Stimulated activated CD4-positive, alpha-beta T cell treated with anti-CD3 and anti-CD28 coated beads, Interleukin-12 subunit alpha, Interleukin-12 subunit beta, amount 100 ng/mL, for 24 hours (primary cell): ENCODE results near the gene IL15RA.
"Not testable (repeated sequence)": the region's sequence is repeated elsewhere in the genome, so short reads cannot be mapped to it uniquely, and the experiment has no call there.

ENCODE experiments used
- DNase-seq, 2 experiments: peaks; one replicate each; pipeline ENCODE4 v3.0.0-alpha.2; 2020; ENCODE audit warnings: low read depth in 2 of 2

The IL15RA gene

DNA sequence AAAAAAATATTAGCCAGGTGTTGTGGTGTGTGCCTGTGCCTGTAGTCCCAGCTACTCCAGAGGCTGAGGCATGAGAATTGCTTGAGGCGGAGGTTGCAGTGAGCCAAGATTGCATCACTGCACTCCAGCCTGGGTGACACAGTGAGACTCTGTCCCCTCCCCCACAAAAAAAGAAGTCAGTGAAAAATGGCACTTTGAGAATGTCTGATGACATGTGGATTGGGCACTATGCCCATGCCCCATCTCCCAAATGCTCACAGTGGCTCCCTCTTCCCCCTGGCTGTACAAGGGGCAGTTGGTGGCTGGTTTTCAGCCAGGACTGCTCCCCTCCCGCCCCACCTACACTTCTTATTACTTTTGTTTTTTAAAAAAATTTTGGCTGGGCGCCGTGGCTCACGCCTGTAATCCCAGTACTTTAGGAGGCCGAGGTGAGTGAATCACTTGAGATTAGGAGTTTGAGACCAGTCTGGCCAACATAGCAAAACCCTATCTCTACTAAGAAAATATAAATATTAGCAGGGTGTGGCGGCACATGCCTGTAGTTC, 26.1 kb downstream of the IL15RA start:
- DNase-seq, result no peak

DNA sequence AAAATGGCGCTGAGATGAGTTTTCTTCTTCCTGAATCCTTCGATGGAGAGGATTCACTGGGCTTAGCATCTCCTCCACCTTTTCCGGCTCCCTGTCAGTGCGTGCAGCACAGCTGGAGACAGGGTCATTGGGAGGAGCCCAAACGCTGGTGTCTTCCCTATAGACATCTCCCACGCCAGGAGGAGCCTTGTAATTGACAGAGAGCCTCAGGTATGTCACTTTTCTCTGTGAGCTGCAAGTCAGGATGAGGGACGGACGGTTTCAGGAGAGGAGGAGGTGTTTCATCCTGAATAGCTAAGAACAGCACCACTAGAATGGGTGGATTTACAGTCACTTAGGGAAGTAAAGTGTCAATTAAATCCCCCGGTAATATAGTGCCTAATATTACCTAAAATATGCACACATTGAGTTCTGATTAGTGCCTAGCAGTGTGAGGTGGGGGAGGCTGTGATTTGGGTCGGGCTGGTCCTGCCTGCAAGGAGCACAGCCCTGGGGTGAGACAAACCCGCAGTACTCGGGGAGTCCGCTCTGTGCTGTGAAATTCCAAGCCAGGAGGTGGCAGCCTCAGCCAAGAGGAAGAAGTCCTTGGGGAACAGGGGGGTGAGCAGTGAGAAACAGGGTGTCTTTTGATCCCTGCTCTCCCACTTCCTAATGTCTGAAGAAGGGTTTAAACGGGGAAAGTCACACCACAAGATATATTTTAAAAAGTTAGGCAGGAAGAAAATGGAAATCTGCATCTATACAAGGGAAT, 28.2 kb downstream of the IL15RA start:
- DNase-seq, result peak in 1 of 2 experiments; percentile 9

DNA sequence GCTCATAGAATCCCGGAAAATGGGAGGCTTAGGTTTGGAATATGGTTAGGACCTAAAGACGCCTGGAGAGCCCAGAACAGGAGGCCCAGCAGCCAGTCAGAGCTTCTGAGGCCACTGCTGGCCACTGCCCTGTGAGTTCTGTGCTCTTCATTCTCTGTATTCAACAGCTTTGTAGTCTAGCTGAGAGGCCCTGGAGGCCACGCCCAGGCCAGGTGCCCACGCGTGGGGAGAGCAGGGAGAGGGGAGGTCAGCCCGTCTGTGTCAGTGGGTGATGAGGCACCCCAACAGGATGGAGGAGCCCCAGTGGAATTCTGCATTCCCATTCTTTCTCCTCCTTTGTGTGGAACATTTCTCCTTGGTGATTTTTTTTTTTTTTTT, 29.1 kb downstream of the IL15RA start:
- DNase-seq, result no peak

DNA sequence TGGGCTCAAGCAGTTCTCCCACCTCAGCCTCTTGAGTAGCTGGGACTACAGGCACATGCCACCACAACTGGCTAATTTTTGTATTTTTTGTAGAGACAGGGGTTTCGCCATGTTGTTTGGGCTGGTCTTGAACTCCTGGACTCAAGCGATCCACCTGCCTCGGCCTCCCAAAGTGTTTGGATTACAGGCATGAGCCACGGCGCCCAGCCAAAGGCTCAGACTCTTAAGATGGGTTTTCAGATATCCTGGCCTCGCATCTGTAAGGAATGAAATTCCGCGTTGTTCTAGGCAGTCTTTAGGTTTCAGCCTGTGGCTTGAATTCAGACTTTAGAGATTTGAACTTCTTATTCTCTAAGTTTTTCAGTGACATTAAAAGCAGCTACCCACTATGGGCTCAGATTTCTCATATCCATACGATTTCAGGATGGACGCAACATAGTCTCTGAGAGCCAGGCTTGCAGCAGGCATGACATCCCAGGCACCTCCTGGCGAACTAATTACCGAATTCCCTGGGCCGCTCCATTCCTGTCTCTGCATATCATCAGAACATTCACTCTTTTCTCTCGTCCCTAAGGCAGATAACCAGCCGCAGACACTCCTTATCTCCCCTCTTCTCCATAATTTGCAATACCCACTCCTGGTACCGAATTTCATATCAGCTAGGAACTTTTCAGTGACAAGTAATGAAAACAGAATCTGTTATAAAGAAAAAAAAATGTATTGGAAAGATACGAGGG, 29.7 kb downstream of the IL15RA start:
- DNase-seq, result no peak

DNA sequence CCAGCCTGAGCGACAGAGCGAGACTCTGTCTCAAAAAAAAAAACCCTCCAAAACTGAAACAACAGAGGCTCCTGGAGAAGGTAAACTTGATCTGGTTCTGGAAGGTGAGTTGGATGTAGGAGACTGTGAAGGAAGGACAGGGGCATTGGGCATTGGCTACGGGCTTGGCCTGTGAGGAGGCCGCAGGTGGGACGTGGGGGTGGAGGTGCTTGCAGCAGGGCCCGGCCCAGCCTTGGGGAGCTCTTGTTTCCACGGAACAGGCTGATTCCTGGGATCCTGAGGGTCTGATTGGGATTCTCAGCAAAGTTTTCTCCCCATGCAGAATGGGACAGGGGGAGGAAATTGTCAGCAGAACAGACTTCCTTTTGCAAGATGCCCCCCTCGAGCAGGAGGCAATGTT, 30.6 kb downstream of the IL15RA start:
- DNase-seq, result no peak

DNA sequence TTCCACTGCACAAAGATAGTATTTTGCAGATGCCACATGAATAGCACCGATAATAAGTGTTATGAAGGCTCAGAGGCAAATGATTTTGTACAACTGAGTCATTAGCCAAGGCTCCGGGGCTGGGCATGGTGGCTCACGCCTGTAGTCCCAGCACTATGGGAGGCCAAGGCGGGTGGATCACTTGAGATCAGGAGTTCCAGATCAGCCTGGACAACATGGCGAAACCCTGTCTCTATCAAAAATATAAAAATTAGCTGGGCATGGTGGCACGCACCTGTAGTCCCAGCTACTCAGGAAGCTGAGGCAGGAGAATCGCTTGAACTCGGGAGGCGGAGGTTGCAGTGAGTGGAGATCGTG, 30.9 kb downstream of the IL15RA start:
- not testable (repeated sequence) for DNase-seq

DNA sequence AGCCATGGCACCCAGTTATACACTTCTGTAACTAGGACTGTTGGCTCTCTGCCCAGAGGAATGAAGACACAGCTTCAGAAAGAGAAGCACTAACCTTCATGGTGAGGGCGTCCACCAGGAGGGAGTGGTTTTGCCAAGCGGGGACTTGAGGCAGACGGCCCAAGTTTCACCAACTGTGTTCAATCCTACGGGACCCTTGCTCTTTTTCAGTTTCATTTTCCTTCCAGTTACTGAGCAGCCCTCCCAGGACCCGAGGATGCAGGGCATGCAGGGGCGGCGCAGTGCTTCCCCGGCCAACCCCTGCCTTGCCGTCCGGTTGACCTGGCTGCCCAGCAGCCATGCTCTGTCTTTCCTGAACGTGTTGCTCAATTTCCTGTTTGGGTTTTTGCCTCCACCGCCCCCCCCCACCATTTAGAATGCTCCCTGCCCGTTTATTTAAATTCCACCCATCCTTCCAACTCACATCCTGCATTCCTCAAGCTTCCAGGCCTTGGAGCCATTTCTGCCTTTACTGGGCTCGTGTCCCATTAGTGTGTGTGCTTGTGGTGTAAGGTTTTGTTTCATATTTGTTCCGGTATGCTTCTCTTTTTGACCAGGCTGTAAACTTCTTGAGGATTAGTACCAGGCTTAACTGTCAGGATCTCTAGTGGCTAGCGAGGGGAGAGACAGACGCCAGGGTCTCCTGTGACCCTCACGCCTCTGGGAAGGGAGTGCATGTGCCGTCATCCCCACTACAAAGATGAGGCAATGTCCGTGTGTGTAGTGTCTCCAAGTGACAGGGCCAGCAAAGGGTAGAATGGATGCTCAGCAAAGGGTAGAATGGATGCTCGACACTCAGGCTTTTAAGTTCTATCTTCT, 31.6 kb downstream of the IL15RA start:
- DNase-seq, result no peak

DNA sequence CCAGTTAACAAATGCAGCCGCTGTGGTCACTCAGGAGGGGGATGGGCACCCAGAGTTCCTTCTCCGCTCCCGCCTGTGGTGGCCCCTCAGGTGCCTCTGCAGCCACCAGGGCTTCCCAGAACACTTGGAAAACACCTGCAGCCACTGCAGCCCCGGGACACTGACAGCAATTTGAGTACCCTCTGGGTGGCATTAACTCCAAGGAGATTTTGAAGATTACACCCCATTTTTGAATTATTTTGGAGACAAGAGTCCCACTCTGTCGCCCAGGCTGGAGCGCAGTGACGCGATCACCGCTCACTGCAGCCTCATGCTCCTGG, 32.2 kb downstream of the IL15RA start:
- DNase-seq, result no peak

DNA sequence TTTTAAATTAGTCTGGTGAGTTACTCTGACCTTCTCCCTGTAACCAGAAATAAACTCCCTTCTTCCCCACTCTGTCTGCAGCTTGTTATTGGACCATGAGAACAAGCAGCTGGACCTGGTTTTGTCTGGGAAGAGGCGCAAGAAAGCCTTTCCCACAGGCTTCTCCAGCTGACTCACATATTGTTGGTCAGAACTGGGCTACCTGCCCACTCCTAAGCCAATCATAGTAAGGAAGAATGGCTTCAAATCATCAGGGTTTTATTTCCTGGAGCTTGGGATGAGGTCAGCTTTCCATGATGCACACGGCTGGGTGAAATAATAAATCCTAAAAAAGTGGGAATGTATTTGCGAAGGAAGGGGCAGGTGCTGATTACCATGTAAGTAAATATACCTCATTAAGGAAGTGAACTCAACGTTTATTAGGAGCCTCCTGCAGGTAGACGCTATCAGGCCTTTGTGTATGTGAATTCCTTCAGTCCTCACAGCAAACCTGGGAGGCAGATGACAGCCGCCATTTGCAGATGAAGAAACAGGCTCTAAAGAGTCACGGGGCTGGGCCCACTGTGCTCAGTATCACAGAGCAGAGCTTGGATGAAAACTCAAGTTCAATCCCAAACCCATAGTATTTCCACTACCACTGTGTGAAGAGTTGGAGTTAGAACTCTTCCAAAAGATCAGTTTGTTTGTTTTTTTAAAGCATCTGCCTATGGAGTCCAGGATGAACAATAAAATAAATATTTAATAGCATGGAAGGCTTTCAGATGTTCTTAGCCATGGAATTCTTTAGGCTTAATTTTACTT, 32.8 kb downstream of the IL15RA start:
- DNase-seq, result no peak

DNA sequence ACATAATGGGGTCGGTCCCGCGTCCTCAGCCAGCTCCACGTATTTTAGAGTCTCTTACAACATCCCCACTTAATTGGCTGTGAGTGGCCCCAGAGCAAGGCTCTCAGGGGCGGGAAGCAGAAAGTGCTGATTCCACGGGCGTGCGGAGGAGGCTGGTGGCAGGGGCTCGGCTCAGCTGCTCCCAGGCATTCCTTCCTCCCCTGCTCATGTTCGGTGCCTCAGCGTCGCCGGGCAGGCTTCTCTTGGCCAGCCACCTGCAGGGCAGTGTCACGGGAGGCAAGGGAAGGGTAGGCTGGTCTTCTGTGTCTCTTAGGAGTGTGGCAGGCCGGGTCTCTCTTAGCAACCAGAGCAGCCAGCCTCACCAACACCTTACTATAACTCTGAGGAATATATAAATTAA, 33.8 kb downstream of the IL15RA start:
- no peak for DNase-seq

DNA sequence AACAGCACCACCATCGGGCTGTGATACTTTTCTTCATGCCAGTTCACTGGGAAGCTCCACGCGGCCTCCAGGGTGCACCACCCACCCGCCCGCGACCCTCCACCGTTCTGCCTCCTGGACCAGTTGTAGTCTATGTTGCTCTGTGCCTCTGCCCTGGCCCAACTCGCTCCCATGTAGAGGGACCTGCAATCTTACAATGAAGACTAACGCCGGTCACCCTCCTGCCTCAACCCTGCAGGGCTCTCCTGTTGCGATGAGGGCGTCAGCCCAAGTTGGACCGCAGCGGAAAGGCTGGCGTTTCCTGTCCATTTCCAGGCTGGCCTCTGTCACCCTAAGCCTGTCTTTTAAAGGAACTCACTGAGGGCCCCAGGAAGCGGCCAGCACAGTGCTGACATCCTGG, 34.9 kb downstream of the IL15RA start:
- DNase-seq, result no peak

DNA sequence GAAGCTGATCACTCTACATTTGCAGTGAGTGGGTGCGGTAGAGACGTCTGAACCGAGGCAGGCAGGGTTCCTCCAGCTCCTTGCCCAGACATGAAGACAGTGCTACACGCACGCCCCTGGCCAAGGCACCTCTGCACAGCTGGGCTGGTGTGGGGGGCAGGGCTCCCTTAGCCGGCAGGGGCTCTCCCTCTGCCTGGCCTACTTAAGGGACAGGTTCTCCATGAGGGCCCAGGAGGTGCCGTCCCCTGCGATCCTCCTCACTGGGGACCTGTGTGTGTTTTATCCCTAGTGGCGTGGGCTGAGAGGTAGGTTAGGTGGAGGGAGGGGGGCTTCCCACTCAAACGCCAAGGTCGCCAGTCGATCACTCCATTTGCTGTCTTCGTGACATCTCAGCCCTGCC, 35.3 kb downstream of the IL15RA start:
- DNase-seq, result no peak

DNA sequence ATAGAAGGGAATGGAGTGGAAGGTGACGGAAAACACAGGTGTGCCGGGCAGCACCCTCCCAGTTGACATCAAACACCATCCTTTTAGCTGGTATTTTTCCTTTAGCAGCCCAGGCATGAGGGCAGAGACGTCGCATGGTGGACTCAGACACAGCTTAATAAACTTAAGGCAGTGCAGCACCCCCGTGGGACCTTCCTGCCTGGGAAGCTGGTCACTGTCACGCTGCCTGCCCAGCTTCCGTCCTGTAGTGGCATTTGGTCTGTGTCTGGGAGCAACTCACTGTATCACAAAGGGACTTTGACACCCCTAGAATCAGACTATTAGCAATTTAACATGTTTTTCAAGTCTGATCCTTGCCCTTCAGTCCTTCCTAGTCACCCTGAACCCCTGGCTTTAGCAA, 35.8 kb downstream of the IL15RA start:
- DNase-seq, result no peak

DNA sequence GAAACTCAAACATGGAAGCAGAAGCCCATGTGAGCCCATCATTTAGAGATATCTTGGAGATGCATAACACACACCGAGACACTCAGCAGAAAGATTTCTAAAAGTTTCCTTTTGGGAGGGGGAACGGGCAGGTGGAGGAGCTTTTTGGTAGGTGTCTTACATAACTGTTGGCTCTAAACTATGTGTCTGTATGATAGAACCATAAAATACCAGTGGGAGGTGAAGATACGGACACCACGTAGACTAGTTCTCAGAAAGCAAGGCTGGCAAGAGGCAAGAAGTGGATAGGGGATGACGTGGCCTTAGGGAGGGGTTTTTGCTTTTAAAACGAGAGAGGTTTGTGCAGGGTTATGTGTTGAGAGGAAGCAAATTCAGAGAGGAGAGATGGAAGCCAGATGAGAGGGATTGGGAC, 36.5 kb downstream of the IL15RA start:
- no peak for DNase-seq

DNA sequence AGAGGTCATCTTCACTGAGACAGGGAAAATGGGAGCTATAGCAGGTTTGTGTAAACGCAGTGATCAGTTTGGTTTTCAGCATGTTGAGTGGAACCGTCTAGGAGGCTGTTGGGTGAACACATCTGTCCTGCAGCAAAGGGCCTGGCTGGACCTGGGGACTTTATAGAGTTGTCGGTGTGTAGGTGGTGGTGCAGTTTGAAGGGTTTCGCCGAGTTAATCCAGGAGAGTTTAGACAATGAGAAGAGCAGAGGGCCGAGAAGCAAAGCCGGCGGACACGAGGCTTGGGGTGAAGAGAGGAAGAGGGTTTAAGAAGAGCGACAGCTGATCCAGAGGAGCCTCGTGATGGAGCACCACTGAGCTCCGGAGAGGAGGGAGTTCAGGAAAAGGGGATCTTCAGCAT, 39.1 kb downstream of the IL15RA start:
- DNase-seq, result no peak

DNA sequence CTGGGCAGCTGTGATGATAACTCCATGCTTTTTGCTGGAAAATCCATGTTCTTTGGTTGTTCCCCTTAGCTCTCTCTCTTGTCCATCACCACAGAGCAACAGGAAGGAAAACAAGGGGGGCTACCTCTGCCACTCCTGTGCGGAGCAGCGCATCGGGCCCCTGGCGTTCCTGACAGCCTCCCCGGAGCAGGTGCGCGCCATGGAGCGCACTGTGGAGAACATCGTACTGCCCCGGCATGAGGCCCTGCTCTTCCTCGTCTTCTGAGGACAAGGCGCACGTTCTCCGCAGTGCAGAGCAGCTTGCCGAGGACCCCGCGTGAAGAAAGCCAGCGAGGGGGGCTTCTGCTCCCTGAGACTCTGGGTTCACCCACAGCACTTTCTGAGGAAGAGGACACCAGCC, 40.3 kb downstream of the IL15RA start:
- no peak for DNase-seq

DNA sequence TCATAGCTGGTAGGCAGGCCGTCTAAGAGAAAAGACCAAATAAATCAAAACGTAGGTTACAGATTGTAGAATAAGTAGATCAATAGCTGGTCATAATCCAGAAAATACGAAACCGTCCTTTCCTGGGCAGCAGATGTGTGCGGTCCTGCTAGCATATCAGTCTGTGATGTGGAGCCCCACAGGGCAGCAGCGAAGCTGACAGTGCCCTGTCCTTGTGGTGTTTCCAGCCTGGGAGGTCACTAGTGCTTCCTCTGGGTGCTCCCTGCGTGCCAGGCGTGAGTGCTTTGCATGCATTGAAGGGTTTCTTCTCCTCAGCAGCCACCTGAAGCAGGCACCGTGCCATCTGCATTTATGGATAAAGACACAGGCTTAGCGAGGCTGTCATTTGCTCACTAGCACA, 41.7 kb downstream of the IL15RA start:
- DNase-seq, result no peak

DNA sequence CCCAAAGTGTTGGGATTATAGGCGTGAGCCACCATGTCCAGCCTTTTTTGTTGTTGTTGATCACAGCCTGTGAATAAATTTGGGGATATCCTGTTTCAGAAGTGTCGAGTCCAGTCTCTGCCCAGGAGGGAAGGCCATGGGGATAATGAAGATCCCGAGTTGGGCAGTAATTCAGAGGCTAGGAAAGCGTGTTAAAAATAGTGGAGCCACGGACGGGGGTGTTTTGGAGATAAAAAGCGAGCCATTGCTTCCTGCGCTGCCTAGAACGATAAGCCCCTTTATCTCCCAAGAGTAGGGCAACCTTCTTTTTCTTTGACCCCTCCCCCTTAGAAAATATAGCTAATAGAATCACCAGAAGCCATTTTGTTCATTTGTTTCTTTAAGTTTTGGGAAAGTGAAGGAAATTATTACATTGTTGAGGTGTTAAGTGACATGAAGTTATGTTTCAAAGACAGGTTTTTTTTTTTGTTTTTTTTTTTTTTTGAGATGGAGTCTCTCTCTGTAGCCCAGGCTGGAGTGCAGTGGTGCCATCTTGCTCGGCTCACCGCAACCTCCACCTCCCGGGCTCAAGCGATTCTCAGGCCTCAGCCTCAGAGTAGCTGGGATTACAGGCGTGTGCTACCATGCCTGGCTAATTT, 43.3 kb downstream of the IL15RA start:
- no peak for DNase-seq

DNA sequence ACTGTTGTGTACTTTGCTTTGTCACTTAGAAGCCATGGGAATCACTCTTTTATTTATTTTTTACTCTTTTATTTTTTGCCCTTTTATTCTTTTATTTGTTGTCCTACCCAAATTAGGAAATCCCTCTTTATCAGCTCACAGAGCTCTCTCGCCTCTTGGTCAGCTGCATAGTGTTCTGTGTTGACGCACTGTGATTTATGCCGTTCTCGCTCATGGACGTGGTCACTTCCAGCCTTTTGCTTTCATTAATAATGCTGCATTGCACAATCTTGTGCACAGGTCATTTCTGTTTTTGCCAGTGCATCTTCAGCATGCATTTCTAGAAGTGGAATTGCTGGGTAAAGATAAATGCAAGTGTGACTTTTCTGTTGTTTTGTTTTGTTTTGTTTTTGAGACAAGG, 45.0 kb downstream of the IL15RA start:
- no peak for DNase-seq

DNA sequence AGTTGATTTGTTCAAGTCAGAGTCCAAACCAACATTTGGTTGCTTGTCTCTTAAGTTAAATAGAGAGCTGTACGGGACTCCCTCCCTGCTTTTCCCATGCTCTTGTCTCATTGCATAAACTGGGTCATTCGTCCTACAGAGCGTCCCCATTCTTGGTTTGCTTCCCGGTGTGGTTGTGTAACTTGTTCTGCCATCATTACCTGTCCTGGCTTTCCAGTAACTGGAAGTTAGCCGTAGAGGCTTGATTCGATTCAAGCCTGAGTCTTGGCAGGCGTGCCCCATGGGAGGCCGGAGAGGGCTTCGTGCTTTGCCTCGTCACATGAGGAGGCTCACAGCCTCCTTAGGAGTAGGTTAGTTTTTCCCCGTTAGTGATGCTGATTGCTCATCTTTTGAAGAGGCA, 47.1 kb downstream of the IL15RA start:
- DNase-seq, result no peak

DNA sequence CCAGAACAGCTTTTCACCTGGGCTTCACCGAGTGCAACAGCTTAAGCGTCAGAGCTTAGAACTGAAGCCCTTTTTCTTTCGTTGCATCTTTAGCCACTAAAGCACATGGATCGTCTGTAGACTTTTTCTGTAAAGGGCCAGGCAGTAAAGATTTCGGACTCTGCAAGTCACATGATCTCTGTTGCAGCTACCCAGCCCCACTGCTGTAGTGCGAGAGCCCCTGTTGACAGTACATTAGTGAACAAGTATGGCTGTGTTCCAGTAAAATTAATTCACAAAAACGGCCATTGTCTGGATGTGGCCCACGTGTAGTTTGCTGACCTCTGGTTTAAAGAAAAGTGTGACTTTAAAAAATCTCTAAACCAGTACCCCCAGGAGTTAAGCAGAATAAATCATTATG, 47.9 kb downstream of the IL15RA start:
- no peak for DNase-seq
